H1 (cell line): Measurements from ENCODE around the gene MS4A6A. TPM values are rescaled to one million over a fixed set of nuclear protein-coding genes. Genes with fewer than 3 reads are reported as not detected.

Experiments used
- CTCF ChIA-PET: fragments of 300-600 bp; sonication (Branson Sonifier 250); formaldehyde crosslinking; loops from one replicate; lab custom pipeline; 2021; ENCODE audit not compliant: partially characterized antibody; lab: Charles Lee
- POLR2A ChIA-PET: fragments of 300-600 bp; sonication (Branson Sonifier 250); formaldehyde crosslinking; loops from one replicate; lab custom pipeline; 2021; ENCODE audit warnings: inconsistent platforms; ENCODE audit not compliant: partially characterized antibody; lab: Charles Lee
- DNase-seq, 2 experiments: peaks; one replicate each; pipeline versions ENCODE4 v3.0.0 to v3.0.0-alpha.2; 2010 to 2022; ENCODE audit warnings: low spot score in 2 of 2, low read depth in 1 of 2, mixed read lengths in 1 of 2
- FAIRE-seq: peaks from 2 replicates; lab custom pipeline; 2011; peaks lifted over from hg19 to GRCh38; lab: Jason Lieb, UNC
- H2AFZ ChIP-seq: 2 replicates; pipeline ENCODE4 v1.8.1; 2012; ENCODE audit warnings: low read length, inconsistent platforms
- H2AK5ac ChIP-seq: 2 replicates; pipeline ENCODE4 v1.6.1; 2013; ENCODE audit warnings: low read depth, low read length
- H2BK120ac ChIP-seq: replicated peaks from 2 replicates; pipeline ENCODE3; 2013; ENCODE audit warnings: low read depth, low read length, inconsistent platforms
- H2BK12ac ChIP-seq: 2 replicates; pipeline ENCODE4 v1.6.1; 2013; ENCODE audit warnings: low read depth, low read length
- H2BK15ac ChIP-seq: 2 replicates; pipeline ENCODE4 v1.6.1; 2013; ENCODE audit warnings: low read length
- H2BK20ac ChIP-seq: 2 replicates; pipeline ENCODE4 v1.6.1; 2013; ENCODE audit warnings: low read length
- H2BK5ac ChIP-seq: 2 replicates; pipeline ENCODE4 v1.6.1; 2013; ENCODE audit warnings: low read depth, low read length
- H3K14ac ChIP-seq: 2 replicates; pipeline ENCODE4 v1.6.1; 2013; ENCODE audit warnings: inconsistent platforms; ENCODE audit not compliant: insufficient read length
- H3K18ac ChIP-seq: 2 replicates; pipeline ENCODE4 v1.6.1; 2013; ENCODE audit warnings: low read length; ENCODE audit errors: extremely low read depth
- H3K23ac ChIP-seq: 2 replicates; pipeline ENCODE4 v1.6.1; 2013; ENCODE audit warnings: inconsistent platforms; ENCODE audit not compliant: insufficient read length
- H3K23me2 ChIP-seq: 2 replicates; pipeline ENCODE4 v1.6.1; 2013; ENCODE audit warnings: low read depth, low read length
- H3K27ac ChIP-seq: 2 replicates; pipeline ENCODE4 v1.6.1; 2011; ENCODE audit warnings: low read depth, low read length, inconsistent platforms
- H3K27me3 ChIP-seq, 4 experiments: replicated peaks in 1 of 4; 1 replicate in 1 of 4; 2 replicates in 3 of 4; pipeline versions ENCODE4 v1.6.1 to v1.8.1; 2011 to 2013; ENCODE audit warnings: low read length in 3 of 4, mild to moderate bottlenecking in 3 of 4, inconsistent platforms in 2 of 4, mixed read lengths in 2 of 4, moderate library complexity in 1 of 4; ENCODE audit not compliant: control insufficient read depth in 3 of 4, insufficient read depth in 3 of 4; ENCODE audit errors: extremely low read depth in 1 of 4
- H3K36me3 ChIP-seq, 4 experiments: 2 replicates each; pipeline versions ENCODE4 v1.6.1 to v1.8.1; 2011 to 2013; ENCODE audit warnings: mild to moderate bottlenecking in 4 of 4, low read length in 3 of 4, moderate library complexity in 2 of 4, control low read depth in 1 of 4, inconsistent platforms in 1 of 4; ENCODE audit not compliant: insufficient read depth in 4 of 4, control insufficient read depth in 2 of 4
- H3K4ac ChIP-seq: replicated peaks from 2 replicates; pipeline ENCODE3; 2013; ENCODE audit warnings: low read length, low read depth, mixed read lengths, inconsistent platforms; ENCODE audit not compliant: insufficient read length
- H3K4me1 ChIP-seq, 4 experiments: replicated peaks in 1 of 4; 1 replicate in 1 of 4; 2 replicates in 3 of 4; pipeline versions ENCODE4 v1.6.1 to v1.8.1; 2011 to 2013; ENCODE audit warnings: low read length in 3 of 4, inconsistent platforms in 2 of 4, mixed read lengths in 1 of 4; ENCODE audit not compliant: insufficient read depth in 4 of 4, control insufficient read depth in 3 of 4
- H3K4me2 ChIP-seq, 2 experiments: 2 replicates each; pipeline versions ENCODE4 v1.6.1 to v1.8.1; 2011 to 2013; ENCODE audit warnings: low read depth in 2 of 2, low read length in 2 of 2, control low read depth in 1 of 2, inconsistent platforms in 1 of 2, mild to moderate bottlenecking in 1 of 2; ENCODE audit not compliant: insufficient read depth in 1 of 2
- H3K4me3 ChIP-seq, 4 experiments: fragments of 200-600, 300-600 bp in 1 of 4; sonication (generic), shearing (Covaris generic), sonication (Bioruptor Twin) in 1 of 4; 2 replicates each; pipeline versions ENCODE4 v1.5.1 to v1.8.1; 2011 to 2016; ENCODE audit warnings: low read length in 4 of 4, low read depth in 3 of 4, control low read depth in 2 of 4, inconsistent platforms in 2 of 4, mild to moderate bottlenecking in 2 of 4, mixed read lengths in 1 of 4, moderate library complexity in 1 of 4; ENCODE audit not compliant: insufficient read depth in 2 of 4; ENCODE audit errors: extremely low read depth in 1 of 4
- H3K56ac ChIP-seq: replicated peaks from 2 replicates; pipeline ENCODE3; 2013; ENCODE audit warnings: low read depth, mild to moderate bottlenecking, mixed read lengths, low read length, inconsistent platforms; ENCODE audit not compliant: insufficient read length
- H3K79me1 ChIP-seq: 2 replicates; pipeline ENCODE4 v1.6.1; 2013; ENCODE audit warnings: low read depth, low read length, control low read depth
- H3K79me2 ChIP-seq, 2 experiments: 2 replicates each; pipeline versions ENCODE4 v1.6.1 to v1.8.1; 2012 to 2013; ENCODE audit warnings: low read length in 2 of 2, mild to moderate bottlenecking in 2 of 2, inconsistent platforms in 1 of 2; ENCODE audit not compliant: insufficient read depth in 2 of 2, control insufficient read depth in 1 of 2
- H3K9ac ChIP-seq, 4 experiments: replicated peaks in 1 of 4; 1 replicate in 1 of 4; 2 replicates in 3 of 4; pipeline versions ENCODE4 v1.6.1 to v1.8.1; 2011 to 2013; ENCODE audit warnings: low read depth in 3 of 4, low read length in 3 of 4, control low read depth in 2 of 4, mild to moderate bottlenecking in 2 of 4, moderate library complexity in 2 of 4, inconsistent platforms in 1 of 4; ENCODE audit errors: extremely low read depth in 1 of 4
- H3K9me3 ChIP-seq, 2 experiments: 2 replicates each; pipeline versions ENCODE4 v1.6.1 to v1.8.1; 2012 to 2013; ENCODE audit warnings: mild to moderate bottlenecking in 2 of 2, moderate library complexity in 2 of 2, control low read depth in 1 of 2, inconsistent platforms in 1 of 2, low read depth in 1 of 2, low read length in 1 of 2, mixed read lengths in 1 of 2; ENCODE audit not compliant: insufficient read depth in 2 of 2
- H4K20me1 ChIP-seq, 2 experiments: replicated peaks in 1 of 2; 2 replicates each; pipeline versions ENCODE3 to v1.8.1; 2011 to 2013; ENCODE audit warnings: inconsistent platforms in 2 of 2, low read length in 2 of 2, mild to moderate bottlenecking in 1 of 2; ENCODE audit not compliant: insufficient read depth in 2 of 2, control insufficient read depth in 1 of 2
- H4K5ac ChIP-seq: 2 replicates; pipeline ENCODE4 v1.6.1; 2013; ENCODE audit warnings: low read length, low read depth, mixed read lengths, inconsistent platforms; ENCODE audit not compliant: insufficient read length
- H4K8ac ChIP-seq: 2 replicates; pipeline ENCODE4 v1.8.0; 2013; ENCODE audit warnings: mild to moderate bottlenecking, moderate library complexity, low read length, inconsistent platforms; ENCODE audit not compliant: insufficient read depth; ENCODE audit errors: extremely low read depth
- H4K91ac ChIP-seq: replicated peaks from 2 replicates; pipeline ENCODE3; 2013; ENCODE audit warnings: low read length, mixed read lengths, inconsistent platforms; ENCODE audit not compliant: insufficient read length
- CEBPB ChIP-seq: IDR thresholded peaks from 2 replicates; pipeline ENCODE4 v1.6.1; 2012; ENCODE audit warnings: low read depth, low read length
- CTCF ChIP-seq, 3 experiments: IDR thresholded peaks; 1 replicate in 2 of 3; 2 replicates in 1 of 3; pipeline versions ENCODE4 v1.5.1 to v1.6.1; 2011; ENCODE audit warnings: low read length in 3 of 3, mild to moderate bottlenecking in 3 of 3, inconsistent platforms in 2 of 3, low read depth in 1 of 3, moderate library complexity in 1 of 3; ENCODE audit not compliant: insufficient read depth in 1 of 3; ENCODE audit errors: control extremely low read depth in 1 of 3
- E2F6 ChIP-seq: IDR thresholded peaks from 2 replicates; pipeline ENCODE4 v1.6.1; 2012; ENCODE audit warnings: inconsistent platforms
- EZH2 ChIP-seq: fragments of 200-600 bp; sonication (generic); IDR thresholded peaks from 2 replicates; pipeline ENCODE4 v1.7.1; 2012; ENCODE audit warnings: low read depth, mild to moderate bottlenecking, moderate library complexity, low read length, inconsistent platforms; ENCODE audit not compliant: severe bottlenecking
- PHF8 ChIP-seq: fragments of 200-600 bp; sonication (generic); conservative IDR thresholded peaks from 2 replicates; pipeline ENCODE4 v1.7.1; 2012; ENCODE audit warnings: low read depth, mild to moderate bottlenecking, inconsistent platforms, low read length, moderate library complexity
- POLR2AphosphoS5 ChIP-seq: IDR thresholded peaks from 2 replicates; pipeline ENCODE4 v1.6.1; 2011; ENCODE audit warnings: low read depth, low read length
- POU5F1 ChIP-seq: IDR thresholded peaks from 2 replicates; pipeline ENCODE4 v1.6.1; 2011; ENCODE audit warnings: low read depth, mild to moderate bottlenecking, low read length, moderate library complexity
- RXRA ChIP-seq: IDR thresholded peaks from 2 replicates; pipeline ENCODE4 v1.6.1; 2011; ENCODE audit warnings: low read depth, mild to moderate bottlenecking, low read length, moderate library complexity; ENCODE audit not compliant: insufficient read depth
- TBP ChIP-seq: IDR thresholded peaks from 2 replicates; pipeline ENCODE4 v1.6.1; 2011; ENCODE audit warnings: low read depth, low read length, improper control_type of control experiment
- USF2 ChIP-seq: IDR thresholded peaks from 2 replicates; pipeline ENCODE4 v1.6.1; 2011; ENCODE audit warnings: low read length, improper control_type of control experiment
- WGBS, 2 experiments: shearing (Covaris generic) in 1 of 2; methylation state at CpG; one replicate each; pipeline versions ENCODE4 v1.1.6 to v1.1.7; 2013 to 2015; ENCODE audit warnings: low lambda C conversion rate in 2 of 2, mixed read lengths in 2 of 2, inconsistent platforms in 1 of 2, low coverage in 1 of 2, missing lambda C conversion rate in 1 of 2; ENCODE audit not compliant: insufficient replicate concordance in 2 of 2, insufficient coverage in 1 of 2, insufficient read length in 1 of 2; ENCODE audit errors: extremely low coverage in 1 of 2, missing lambda C conversion rate in 1 of 2; 5-methylcytosine and 5-hydroxymethylcytosine counted together
- polyA plus RNA-seq, 7 experiments: library from polyadenylated mRNA; depleted of rRNA in 3 of 7; stranded (reverse) in 5 of 7; unstranded in 2 of 7; fragments of >200 nt in 5 of 7; fragments of 200-250 nt in 2 of 7; gene quantifications; 1 replicate in 5 of 7; 2 replicates in 1 of 7; 4 replicates in 1 of 7; pipeline versions ENCODE4 v1.2.1 to v1.2.3, GENCODE V29; 2011 to 2013; ENCODE audit warnings: missing spikeins in 2 of 7, mixed read lengths in 2 of 7
- total RNA-seq: library from RNA; stranded (reverse); fragmentation: NEBNext Ultra II Directional; extraction: Animal tissue kit (Norgen Biotek cat#: 25700); gene quantifications from 2 replicates; pipeline ENCODE4 v1.2.1, GENCODE V29; 2021

MS4A6A gene
- total and polyA plus RNA-seq, 2 of the 8 experiments (the other 6 are each of a cell fraction or from before 2014, with no cell fraction given): not detected

- Histone ChIP-seq H3K4me1 (no peaks in the 10 kb centered on the region), H3K4me2 (no peak overlapping the region), H4K91ac (no peak overlapping the region), H4K20me1 (no peaks in the 10 kb centered on the region), H4K8ac (no peak overlapping the region), H3K36me3 (no peaks in the 10 kb centered on the region), H3K4me3 (no peak overlapping the region), H2BK20ac (no peak overlapping the region), H3K18ac (no peak overlapping the region), H2BK5ac (no peak overlapping the region), H2BK120ac (no peak overlapping the region), H2AK5ac (no peak overlapping the region), H4K5ac (no peak overlapping the region), H3K23me2 (no peaks in the 10 kb centered on the region), H2AFZ (no peak overlapping the region), H3K27me3 (no peaks in the 10 kb centered on the region), H3K23ac (no peak overlapping the region), H3K56ac (no peak overlapping the region), H3K27ac (no peak overlapping the region), H3K14ac (no peak overlapping the region), H2BK15ac (no peak overlapping the region), H3K9ac (no peak overlapping the region), H3K4ac (no peak overlapping the region), H2BK12ac (no peak overlapping the region), H3K79me1 (no peaks in the 10 kb centered on the region), H3K79me2 (no peaks in the 10 kb centered on the region), H3K9me3 (no peaks in the 10 kb centered on the region)
- FAIRE-seq (no peak), DNase-seq (no peak)
- 83% methylated on average over 1 of the region's 1 CpG; no CpG with 5 or more reads in 1 of the 2 experiments for WGBS, 2 experiments
- ChIA-PET POLR2A (no interaction called here), CTCF (interaction anchor here (0.6 kb wide), 1 partner anchor 188 kb away, joined by 3 read pairs; no protein-coding TSS in a partner anchor)
- no peak for TF ChIP-seq EZH2
- no peak for TF ChIP-seq CTCF (IDR thresholded peaks at IDR 0.05; ENCODE audit: control extremely low read depth in 1 of 3, insufficient read depth in 1 of 3, low read depth in 1 of 3, low read length in 3 of 3)
- no peak for TF ChIP-seq TBP
- no peak for TF ChIP-seq RXRA
- no peak for TF ChIP-seq PHF8
- TF ChIP-seq USF2: no peak
- TF ChIP-seq POLR2AphosphoS5: no peak
- no peak for TF ChIP-seq E2F6
- no peak for TF ChIP-seq CEBPB
- no peak for TF ChIP-seq POU5F1
These were observed 23.0 kb downstream of the MS4A6A start for GRCh38 chr11:60159868-60160267.
